ENCODE results near the gene CSNK1G2.
A peak's percentile ranks its signal among the peaks of the same experiment; 100 is the strongest.
"Not testable (repeated sequence)": the region's sequence is repeated elsewhere in the genome, so short reads cannot be mapped to it uniquely, and the experiment has no call there.

Gene CSNK1G2

GRCh38 chr19:1970003-1970805, 29.2 kb downstream of the CSNK1G2 start:
- peak; percentile 3 for DNase-seq

DNA sequence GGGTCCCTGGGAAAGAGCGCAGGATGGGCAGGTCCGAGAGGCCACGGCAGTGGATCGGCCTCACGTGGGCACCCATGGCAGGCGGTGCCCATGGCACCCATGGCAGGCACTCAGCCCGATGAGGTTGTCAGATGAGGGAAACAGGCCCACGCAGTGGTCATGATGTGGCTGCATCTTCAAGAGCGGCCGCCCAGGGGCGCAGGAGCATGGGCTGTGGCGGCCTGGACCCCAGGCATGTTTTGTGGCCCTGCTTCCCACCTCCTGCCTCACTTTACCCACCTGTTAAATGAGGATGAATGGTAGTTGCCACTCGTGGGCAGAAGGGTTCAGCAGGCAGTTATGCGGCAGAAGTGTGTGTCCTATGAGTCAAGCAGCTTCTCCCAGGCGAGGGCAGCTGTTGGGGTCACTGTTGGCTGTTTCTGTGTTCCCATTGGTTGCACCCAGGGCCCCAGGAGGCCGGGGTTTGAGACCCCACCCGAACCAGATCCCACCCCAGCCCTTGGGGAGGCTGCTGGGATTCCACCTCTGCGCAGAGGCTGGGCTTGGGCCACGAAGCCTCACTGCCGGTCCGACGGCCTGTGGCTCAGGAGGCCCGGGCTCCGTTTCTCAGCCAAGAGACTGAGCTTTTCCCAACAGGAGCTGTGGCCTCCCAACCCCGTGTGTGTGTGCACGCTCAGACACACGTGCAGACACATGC, 30.0 kb downstream of the CSNK1G2 start:
- no peak for DNase-seq

- DNase-seq = no peak
Measured at GRCh38 chr19:1974381-1975161, 33.6 kb downstream of the CSNK1G2 start.

DNA sequence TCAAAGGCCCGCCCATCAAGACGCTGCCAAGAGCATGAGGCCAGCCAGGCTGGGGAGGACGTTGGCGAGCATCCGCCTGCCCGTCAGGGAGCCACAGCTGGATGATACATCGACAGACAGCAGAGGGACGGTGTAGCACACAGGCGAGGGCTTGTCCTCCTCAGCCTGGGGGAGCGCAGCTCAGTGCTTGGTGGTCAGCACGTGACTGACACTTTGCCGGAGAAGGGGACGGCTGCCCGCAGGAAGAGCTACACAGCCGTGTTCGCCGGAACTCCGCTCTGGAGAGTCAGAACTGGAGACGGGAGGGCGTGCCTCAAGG, 34.1 kb downstream of the CSNK1G2 start:
- no peak for DNase-seq

DNA sequence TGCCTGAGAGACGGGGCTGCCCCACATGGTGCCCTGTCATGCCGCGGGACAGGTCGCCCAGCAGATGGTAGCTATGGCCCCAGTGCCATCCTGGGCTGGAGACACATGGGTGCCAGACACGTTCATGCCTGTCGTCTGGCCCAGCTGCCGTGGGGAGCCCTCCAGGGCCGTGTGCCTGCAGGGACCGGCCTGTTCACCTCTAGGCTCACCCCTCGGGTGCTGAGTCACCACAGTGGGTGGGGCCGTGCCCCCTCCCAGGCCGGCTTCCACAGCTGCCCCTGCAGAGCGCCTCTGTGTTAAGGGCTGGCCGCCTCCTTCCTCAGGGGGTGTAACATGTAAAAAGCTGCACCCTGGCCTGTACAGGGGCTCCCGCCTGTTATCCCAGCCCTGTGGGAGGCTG, 36.1 kb downstream of the CSNK1G2 start:
- no peak for DNase-seq

- no peak for DNase-seq
Measured at GRCh38 chr19:1978346-1978894, 37.4 kb downstream of the CSNK1G2 start.

- no peak for DNase-seq
Measured at GRCh38 chr19:1979017-1979416, 38.0 kb downstream of the CSNK1G2 start.

- DNase-seq = no peak
Measured at GRCh38 chr19:1979642-1980041, 38.7 kb downstream of the CSNK1G2 start.

DNA sequence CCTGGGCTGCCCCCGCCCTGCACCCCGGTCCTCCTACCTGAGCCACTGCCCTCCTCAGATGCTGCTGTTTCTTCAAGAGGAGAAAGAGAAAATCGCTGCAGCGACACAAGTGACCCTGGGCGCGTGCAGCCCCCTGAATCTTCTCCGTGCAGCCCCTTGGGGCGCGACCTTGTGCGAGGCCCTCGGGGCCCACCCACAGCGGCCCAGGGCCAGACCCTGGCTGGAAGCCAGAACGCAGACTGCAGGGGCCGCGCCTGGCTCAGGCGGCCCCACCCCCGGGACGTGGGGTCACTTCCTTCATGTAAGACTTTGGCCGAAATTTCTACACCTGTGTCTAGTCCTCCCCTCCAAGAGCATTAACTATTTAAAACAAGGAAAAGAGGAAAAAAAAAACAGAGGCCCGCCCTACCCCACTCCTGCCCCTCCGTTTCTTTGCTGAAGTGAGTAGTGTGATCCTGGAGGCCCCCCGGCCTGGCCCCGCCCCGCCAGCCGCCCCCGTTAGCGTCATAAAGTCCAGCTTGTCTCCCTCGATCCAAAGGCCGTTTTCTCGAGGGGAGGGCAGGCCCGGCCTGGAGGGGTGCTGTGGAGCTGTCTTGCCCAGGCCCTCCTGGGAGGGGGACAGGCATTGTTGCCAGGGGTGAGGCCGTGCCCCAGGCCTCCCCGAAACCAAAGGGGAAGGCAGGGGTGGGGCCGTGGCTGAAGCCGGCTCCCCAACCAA, 39.3 kb downstream of the CSNK1G2 start:
- DNase-seq = no peak

GRCh38 chr19:1980809-1981181, 39.8 kb downstream of the CSNK1G2 start:
- no peak for DNase-seq

GRCh38 chr19:1981253-1981652, 40.3 kb downstream of the CSNK1G2 start:
- DNase-seq = no peak

DNA sequence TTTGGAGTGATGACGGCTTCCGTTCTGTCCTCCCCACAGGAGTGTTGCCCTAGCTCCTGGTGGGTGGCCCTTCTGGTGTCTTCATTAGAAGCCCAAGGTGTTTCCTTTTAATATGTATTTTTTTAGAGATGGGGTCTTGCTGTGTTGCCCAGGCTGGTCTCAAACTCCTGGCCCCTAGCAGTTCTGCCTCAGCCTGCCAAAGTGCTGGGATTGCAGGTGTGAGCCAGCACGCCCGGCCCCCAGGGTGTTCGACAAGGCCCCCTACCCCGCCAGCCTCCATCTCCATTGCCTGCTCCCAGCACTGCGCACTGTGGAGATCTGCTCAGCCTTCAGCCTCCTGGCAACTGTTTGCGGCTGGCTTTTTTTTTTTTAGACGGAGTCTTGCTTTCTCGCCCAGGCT, 43.4 kb downstream of the CSNK1G2 start:
- no peak for DNase-seq

GRCh38 chr19:1985588-1986356, 44.8 kb downstream of the CSNK1G2 start:
- no peak for DNase-seq

DNA sequence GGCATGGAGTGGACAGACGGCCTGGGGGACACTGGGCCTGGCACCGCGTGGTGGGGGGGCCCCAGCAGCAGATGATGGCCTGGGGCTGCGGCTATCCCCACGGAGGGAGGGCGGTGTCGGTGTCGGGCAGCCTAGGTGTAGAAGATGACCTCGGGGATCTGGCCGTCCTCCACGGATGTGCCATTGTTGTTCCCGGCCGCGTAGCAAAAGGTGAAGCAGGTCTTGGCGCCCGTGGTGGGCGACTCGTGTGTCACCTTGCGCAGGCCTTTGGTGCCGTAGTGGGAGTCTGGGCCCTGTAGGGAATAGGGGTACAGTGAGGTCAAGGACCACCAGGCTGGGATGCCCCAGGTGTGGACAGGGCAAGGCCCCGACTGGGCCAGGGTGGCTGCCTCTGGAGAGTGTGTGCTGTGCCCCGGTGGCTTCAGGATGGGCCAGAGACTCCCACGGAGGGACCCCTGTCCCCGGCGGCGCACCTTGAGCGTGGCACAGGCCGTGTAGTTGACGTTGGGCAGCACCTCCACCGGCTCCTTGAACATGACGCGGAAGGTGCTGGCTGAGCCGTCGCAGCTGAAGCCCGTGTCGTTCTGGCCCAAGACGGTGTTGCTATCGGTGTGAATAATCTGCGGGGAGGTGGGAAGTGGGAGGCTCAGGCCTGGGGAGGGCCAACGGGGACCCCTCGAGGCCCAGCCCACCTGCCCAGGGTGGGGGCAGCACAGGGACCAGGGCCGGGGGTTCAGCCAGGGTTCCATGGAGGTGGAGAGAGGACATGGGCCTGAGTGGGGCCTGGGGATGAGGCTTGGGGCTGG, 45.6 kb downstream of the CSNK1G2 start:
- no peak for DNase-seq

GRCh38 chr19:1987197-1988187, 46.5 kb downstream of the CSNK1G2 start:
- no peak for DNase-seq

GRCh38 chr19:1988464-1988863, 47.5 kb downstream of the CSNK1G2 start:
- not testable (repeated sequence) for DNase-seq

DNA sequence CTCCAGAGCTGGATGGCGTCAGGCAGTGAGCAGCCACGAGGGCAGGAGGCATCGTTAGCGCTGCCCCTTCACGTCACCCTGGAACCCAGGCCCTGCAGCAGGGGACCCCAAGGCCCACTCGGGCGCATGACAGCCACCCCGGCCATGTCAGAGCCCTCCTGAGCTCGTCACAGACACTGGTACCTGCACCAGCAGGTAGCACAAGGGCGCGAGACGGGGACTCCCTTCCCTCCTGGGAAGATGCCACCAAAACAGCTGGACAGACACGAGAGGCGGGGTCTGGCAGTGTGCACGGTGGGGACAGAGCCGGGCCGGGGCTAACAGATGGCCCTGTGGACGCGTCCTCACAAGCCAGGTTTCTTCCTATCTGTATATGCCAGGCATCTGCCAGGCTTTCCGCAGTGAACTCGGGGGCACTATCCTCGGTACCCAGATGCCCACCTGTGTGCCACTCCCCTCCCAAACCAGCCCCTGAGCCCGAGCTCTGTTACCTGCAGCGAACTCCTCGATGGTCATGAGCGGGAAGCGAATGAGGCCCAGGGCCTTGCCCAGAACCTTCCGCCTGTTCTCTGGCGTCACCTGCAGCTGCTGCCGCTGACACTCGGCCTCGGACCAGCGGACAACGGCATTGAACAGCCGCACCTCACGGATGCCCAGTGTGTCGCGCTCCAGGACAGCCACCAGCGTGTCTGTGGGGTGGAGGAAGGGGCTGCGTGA, 48.7 kb downstream of the CSNK1G2 start:
- no peak for DNase-seq

DNA sequence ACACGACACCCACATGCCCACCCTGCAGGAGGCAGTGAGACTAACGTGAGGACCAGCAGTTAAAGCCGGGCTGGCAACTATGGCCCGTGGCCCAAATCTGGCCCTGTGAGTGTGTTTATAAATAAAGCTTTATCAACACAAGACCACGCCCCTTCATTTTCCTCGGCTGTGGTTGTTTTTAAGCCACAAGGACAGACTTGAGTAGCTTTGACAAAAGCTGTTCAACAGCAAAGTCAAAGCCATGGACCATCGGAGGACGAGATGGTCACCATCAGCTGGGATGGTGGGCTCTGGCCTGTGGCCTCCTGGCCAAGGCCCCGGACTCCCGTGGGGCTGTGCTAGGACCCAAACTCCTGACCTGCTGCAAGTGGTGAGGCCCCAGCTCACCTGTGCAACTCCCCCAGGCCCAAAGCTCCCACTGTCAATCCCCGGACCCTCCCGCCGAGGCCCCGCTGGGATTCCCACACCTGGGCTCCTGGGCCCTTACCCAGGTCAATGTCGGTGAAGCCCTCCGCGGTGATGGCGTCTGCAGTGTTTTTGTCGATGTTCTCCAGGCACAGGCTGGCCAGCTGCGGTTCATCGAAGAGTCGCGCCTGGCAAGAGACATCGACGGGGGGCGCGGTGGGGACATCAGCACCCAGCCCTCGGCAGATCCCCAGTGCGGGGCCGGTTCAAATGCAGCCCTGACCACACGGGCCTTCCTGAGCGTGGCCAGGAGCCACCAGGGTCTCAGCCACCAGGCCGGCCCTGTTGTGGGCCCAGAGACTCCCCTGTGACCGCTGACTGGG, 49.5 kb downstream of the CSNK1G2 start:
- no peak for DNase-seq
